Adrenal gland (tissue), 12 donors: ENCODE data around the gene ARAP3. TPM values are rescaled to one million over a fixed set of nuclear protein-coding genes. Genes with fewer than 3 reads are reported as not detected.

Source experiments
- DNase-seq, 7 donors: peaks; one replicate each; pipeline ENCODE4 v3.0.0-alpha.2; 2019 to 2020
- H3K27ac ChIP-seq, 5 donors: fragments of 200-600 bp; sonication (generic) in 4 of 5; 1 replicate in 3 of 5; 2 replicates in 2 of 5; pipeline versions ENCODE4 v1.5.1 to v1.8.0; 2016 to 2020; ENCODE audit warnings: mild to moderate bottlenecking in 1 of 5
- H3K27me3 ChIP-seq: fragments of 200-600 bp; 2 replicates; pipeline ENCODE4 v1.8.0; 2021
- H3K36me3 ChIP-seq, 2 donors: fragments of 200-600 bp; replicated peaks in 1 of 2; 1 replicate in 1 of 2; 2 replicates in 1 of 2; pipeline versions ENCODE4 v1.5.1 to v1.8.0; 2018 to 2022
- H3K4me1 ChIP-seq, 2 donors: fragments of 200-600 bp; replicated peaks in 1 of 2; 1 replicate in 1 of 2; 2 replicates in 1 of 2; pipeline versions ENCODE4 v1.5.1 to v1.8.0; 2018 to 2021
- H3K4me3 ChIP-seq, 4 donors: fragments of 200-600 bp; sonication (generic) in 3 of 4; one replicate each; pipeline ENCODE4 v1.5.1; 2016 to 2018
- H3K9me3 ChIP-seq, 3 donors: fragments of 200-600 bp; sonication (generic) in 1 of 3; replicated peaks in 1 of 3; 1 replicate in 2 of 3; 2 replicates in 1 of 3; pipeline versions ENCODE4 v1.5.1 to v1.8.0; 2016 to 2021
- POLR2A ChIP-seq, 2 donors: fragments of 450-650 bp; IDR thresholded peaks; one replicate each; pipeline ENCODE4 v1.6.1; 2017; ENCODE audit warnings: antibody characterized with exemption in 2 of 2, mild to moderate bottlenecking in 2 of 2, moderate library complexity in 1 of 2
- WGBS, 4 donors: extraction: QIAGEN DNeasy Blood & Tissue Kit in 2 of 4; methylation state at CpG; one replicate each; pipeline versions ENCODE4 v1.1.5 to v1.1.7; 2013 to 2017; 5-methylcytosine and 5-hydroxymethylcytosine counted together
- intact Hi-C, 2 donors: fragments of 100-400 bp; cut with DNase I; formaldehyde crosslinking; loops; one replicate each; pipeline versions ENCODE4 v1.14.1 to v1.15.0; 2022 to 2023
- polyA plus RNA-seq, 3 donors: library from polyadenylated mRNA; stranded (reverse); fragments of 200-250 nt in 2 of 3; fragments of 350-450 nt in 1 of 3; fragmentation: Illumina TruSeq in 1 of 3; extraction: RNeasy Lipid Tissue Mini Kit (QIAGEN cat#74804) in 1 of 3; gene quantifications; one replicate each; pipeline ENCODE4 v1.2.3, GENCODE V29; 2013 to 2014
- total RNA-seq, 9 donors: library from RNA; depleted of rRNA in 4 of 9; stranded (reverse); fragments of >200 nt in 4 of 9; fragments of 120-200 nt in 1 of 9; fragmentation: NEBNext Ultra II Directional in 1 of 9; extraction: Animal tissue kit (Norgen Biotek cat#: 25700) in 1 of 9; gene quantifications; one replicate each; pipeline versions ENCODE4 v1.1.0 to v1.2.4, GENCODE V29; 2013 to 2023
- TF ChIP-seq, protein P1 (sequence below), 6 experiments: fragments of 450-650 bp in 4 of 6; fragments of 200-600 bp in 2 of 6; sonication (generic) in 1 of 6; IDR thresholded peaks; 1 replicate in 5 of 6; 2 replicates in 1 of 6; pipeline versions ENCODE4 v1.5.1 to v1.8.0; 2016 to 2021; ENCODE audit warnings: antibody characterized with exemption in 6 of 6, mild to moderate bottlenecking in 2 of 6, moderate library complexity in 1 of 6
- donor health status: healthy with polysubstance abuse.
- donor health status: Bipolar disorder and iron deficiency.
- donor health status: DM: yes; HTN: yes; CAD: no.
- donor health status: DM: no; HTN: no; CAD: no.
- donor health status: DM: no; HTN: no; CAD: no.
- donor health status: DM: yes; HTN: yes; CAD: no.

Gene ARAP3
- total and polyA plus RNA-seq, 12 donors: 3.0 to 38.6 (median 10.7) TPM

DNA sequence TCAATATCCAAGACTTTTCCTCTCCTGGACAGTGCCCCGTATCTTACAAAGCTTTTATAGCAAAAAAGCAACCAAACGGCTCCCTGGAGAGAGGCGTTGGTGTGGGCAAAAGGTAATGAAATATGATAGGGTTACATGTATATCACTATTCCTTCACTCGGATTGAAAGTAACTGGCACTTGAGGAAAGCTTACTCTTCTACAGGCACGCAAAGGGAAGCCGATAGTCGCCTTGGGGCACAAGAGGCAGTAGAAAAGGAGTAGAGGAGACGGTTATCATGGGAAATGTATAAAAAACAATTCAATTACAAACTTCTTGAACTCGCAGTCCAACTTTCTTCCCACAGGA is 64.4 kb downstream of the ARAP3 start:
- DNase-seq: no peak
- intact Hi-C loops: no loop called here
- Histone ChIP-seq H3K27ac (peak overlapping the region; percentile 82 to 92 (median 92)), H3K36me3 (peaks cover 0 to 29% of the 10 kb centered on the region in 2 donors), H3K4me1 (peaks cover 13 to 29% of the 10 kb centered on the region in 2 donors), H3K9me3 (no peaks in the 10 kb centered on the region), H3K27me3 (no peaks in the 10 kb centered on the region), H3K4me3 (peak overlapping the region in 3 of 4 donors; percentile 49 to 81 (median 55))
- TF ChIP-seq, protein P1, sequence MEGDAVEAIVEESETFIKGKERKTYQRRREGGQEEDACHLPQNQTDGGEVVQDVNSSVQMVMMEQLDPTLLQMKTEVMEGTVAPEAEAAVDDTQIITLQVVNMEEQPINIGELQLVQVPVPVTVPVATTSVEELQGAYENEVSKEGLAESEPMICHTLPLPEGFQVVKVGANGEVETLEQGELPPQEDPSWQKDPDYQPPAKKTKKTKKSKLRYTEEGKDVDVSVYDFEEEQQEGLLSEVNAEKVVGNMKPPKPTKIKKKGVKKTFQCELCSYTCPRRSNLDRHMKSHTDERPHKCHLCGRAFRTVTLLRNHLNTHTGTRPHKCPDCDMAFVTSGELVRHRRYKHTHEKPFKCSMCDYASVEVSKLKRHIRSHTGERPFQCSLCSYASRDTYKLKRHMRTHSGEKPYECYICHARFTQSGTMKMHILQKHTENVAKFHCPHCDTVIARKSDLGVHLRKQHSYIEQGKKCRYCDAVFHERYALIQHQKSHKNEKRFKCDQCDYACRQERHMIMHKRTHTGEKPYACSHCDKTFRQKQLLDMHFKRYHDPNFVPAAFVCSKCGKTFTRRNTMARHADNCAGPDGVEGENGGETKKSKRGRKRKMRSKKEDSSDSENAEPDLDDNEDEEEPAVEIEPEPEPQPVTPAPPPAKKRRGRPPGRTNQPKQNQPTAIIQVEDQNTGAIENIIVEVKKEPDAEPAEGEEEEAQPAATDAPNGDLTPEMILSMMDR (IDR thresholded peaks at IDR 0.05): no peak
- TF ChIP-seq POLR2A (IDR thresholded peaks at IDR 0.05): no peak
- WGBS, 4 donors: 3 to 6% (median 4%) methylated on average over 9 of the region's 9 CpGs

DNA sequence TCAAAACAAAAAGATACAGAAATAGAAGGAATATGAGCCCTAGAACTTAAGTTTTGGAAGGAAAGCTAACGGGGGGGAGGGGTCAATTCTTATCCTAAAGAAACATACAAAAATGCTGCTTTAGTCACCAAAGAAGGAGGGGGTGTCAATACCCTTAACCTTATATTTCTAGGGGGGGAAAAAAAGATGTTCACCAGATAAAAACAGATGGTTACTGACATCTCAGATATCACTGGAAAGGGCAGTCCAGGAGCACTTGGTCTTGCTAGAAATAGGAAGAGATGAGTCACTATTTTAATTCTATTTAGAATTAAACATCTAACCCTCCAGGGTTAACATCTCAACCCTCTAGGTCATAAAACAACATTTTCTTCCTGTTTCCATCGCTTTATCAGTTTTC is 64.9 kb downstream of the ARAP3 start:
- Histone ChIP-seq H3K4me3 (peak overlapping the region in 1 of 4 donors; percentile 55), H3K4me1 (peaks cover 13 to 29% of the 10 kb centered on the region in 2 donors), H3K9me3 (no peaks in the 10 kb centered on the region), H3K27ac (peak overlapping the region; percentile 82 to 92 (median 92)), H3K36me3 (peaks cover 0 to 24% of the 10 kb centered on the region in 2 donors), H3K27me3 (no peaks in the 10 kb centered on the region)
- intact Hi-C loops: no loop called here
- WGBS, 4 donors: 30 to 40% (median 34%) methylated on average over 2 of the region's 2 CpGs
- TF ChIP-seq, protein P1 (IDR thresholded peaks at IDR 0.05): no peak
- no peak for TF ChIP-seq POLR2A (IDR thresholded peaks at IDR 0.05)
- no peak for DNase-seq

GRCh38 chr5:141615991-141616720 is 65.9 kb downstream of the ARAP3 start:
- Histone ChIP-seq H3K4me3 (no peak overlapping the region), H3K36me3 (peaks cover 0 to 14% of the 10 kb centered on the region in 2 donors), H3K4me1 (peaks cover 13 to 29% of the 10 kb centered on the region in 2 donors), H3K9me3 (no peaks in the 10 kb centered on the region), H3K27me3 (no peaks in the 10 kb centered on the region), H3K27ac (peak overlapping the region in 2 of 5 donors; percentile 92)
- intact Hi-C loops: no loop called here
- DNase-seq: no peak
- no peak for TF ChIP-seq POLR2A (IDR thresholded peaks at IDR 0.05)
- TF ChIP-seq, protein P1 (IDR thresholded peaks at IDR 0.05): no peak
- WGBS, 4 donors: 65 to 74% (median 73%) methylated on average over 9 of the region's 9 CpGs

DNA sequence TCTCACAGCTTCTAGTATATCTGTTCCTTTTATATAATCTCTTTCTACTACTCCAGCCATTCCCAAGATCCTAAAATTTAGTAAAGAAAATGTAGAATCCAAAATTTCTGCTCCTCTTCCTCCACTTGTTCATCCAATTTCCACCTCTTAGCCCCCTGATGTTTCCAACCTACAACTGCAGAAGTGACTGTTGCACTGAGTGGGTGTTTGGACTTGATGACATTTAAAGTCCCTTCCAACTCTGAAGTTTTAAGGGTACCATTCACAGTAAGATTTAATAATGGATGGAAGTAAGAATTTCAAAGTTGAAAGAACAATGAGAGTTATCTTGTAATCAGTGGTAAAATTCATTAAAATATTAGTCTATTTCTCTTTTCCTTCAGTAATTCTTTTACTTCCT is 68.7 kb downstream of the ARAP3 start:
- no peak overlapping the region for H3K4me3 ChIP-seq
- no peak for TF ChIP-seq POLR2A (IDR thresholded peaks at IDR 0.05)
- TF ChIP-seq, protein P1 (IDR thresholded peaks at IDR 0.05): no peak
- H3K36me3 ChIP-seq: no peaks in the 10 kb centered on the region
- no peak overlapping the region for H3K27ac ChIP-seq
- peaks cover 13 to 23% of the 10 kb centered on the region in 2 donors for H3K4me1 ChIP-seq
- H3K27me3 ChIP-seq: no peaks in the 10 kb centered on the region
- H3K9me3 ChIP-seq: no peaks in the 10 kb centered on the region
- intact Hi-C loops: no loop called here
- DNase-seq: no peak
